ENCODE measurements around the gene PIP5K1B.

The PIP5K1B gene

DNA sequence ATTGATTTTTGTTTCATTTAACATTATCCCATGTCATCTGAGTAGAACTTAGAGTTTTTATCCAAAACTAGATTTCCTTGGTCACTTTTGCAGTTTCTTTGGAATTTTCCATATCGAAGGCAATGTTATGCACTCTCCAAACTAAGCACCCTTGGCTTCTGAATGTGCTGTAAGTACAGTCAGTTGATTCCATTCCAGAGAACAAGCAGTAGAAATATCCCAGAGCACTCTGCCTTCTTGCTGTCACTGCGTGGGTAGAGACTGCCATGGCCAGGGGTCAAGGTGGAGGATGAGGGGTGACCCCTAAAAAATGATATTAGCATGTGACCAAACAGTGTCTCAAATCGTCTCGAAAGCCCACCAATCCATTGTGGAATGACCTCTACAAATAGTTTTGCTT lies 36.2 kb downstream of the PIP5K1B start:
- DNase-seq: no peak

DNA sequence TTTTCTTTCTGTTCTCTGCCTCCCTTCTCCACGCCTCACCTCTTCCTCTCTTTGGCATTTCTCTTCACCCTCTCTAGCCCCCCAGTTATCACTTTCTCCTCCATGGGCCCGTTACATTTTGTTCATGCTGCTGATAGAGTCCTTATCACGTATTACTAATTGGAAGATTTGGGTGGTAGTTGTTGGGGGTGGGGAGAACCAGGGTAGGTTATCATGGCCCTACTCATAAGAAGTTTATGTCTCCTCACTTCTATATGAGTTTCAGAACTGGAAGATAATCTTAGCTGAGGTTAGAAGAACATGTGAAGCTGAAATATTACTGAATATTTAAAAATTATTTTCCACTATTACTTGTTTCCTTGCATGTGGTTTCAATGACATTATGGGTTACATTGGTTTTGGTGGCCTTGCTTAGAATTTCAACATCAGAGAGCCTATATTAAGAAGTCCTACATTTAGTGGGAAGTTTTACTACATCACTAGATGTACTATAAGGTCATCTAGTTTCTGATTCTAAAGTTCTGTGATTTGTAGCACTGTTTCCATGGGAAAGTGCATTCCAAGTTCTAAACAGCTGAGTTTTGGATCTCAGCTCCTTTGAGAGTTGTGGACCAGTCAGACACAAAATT lies 36.8 kb downstream of the PIP5K1B start:
- DNase-seq: no peak

DNA sequence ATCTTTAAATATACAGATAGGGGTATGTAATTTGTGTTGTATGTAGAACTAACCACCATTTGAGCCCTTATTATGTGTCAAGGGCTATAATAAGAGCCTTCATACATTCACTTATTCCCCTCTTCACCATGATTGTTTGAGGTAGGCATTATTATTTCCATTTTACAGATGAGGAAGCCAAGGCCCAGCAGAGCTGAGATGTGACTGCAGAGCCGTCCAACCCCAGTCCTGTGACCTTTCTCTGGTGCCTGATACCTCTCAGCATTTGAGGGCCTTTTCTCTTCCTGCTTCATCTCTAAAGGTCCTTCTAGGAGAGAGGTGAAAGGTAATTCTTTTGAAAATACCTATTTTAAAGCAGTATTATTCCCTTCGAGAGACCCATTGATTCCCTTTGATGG lies 37.3 kb downstream of the PIP5K1B start:
- DNase-seq: no peak

DNA sequence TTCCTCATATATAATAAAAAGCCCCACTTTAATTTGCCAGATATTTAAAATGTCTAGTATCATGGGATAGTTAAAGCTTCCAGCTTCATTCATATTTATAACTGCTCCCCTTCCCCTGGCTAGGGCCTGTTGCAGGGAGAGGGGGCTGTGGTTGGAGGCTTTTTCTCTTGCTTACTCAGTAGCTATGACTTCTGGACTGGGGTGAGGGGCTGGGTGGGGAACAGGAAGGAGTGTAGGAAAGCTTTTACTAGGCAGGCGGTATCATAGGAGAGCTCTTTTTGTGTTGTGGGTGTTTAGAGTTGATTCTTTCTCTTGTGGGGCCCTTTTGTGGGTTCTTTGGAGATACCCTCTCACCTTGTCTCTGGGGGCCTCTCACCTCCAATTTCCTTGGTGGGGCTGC lies 39.4 kb downstream of the PIP5K1B start:
- no peak for DNase-seq

DNA sequence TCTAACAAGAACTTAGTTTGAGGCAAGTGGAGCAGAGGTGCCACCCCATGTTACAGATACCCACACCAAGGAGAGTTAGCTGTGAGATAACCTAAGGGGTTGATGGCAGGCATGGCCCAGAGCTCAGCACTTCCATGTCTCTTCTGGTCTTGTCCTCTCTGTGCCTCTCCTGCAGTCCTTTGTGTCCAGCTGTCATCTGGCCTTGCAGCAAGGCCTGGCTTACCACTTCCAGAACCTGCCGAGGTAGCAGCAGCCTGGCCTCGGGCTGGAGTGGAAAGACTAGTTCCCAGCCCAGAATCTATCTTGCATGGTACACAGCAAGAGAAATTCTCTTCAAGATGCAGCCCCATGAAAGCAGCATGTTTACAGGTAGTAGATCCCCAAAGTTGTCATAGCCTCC lies 41.5 kb downstream of the PIP5K1B start:
- no peak for DNase-seq

DNA sequence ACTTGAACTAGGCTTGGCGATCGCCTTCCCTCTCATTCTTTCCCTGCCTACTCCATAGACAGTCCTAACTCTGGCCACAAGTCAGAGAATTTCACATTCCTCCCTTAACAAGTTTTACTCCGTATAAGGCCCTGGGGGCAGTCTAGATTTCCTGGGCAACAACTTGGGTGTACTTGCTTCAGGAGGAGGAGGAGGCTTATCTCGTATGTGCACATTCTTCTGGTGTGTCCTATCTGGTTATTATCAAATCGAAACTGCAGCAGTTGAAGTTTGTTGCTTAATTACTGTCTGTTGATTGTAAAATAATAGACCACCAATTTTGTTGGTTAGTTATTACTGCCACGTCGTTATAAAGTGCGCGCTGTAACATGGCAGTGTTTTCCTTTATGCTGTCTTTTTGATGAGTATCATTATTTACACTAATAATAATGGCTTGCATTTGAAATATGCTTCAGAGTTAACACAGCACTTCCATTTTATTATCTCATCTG lies 42.0 kb downstream of the PIP5K1B start:
- DNase-seq: no peak

DNA sequence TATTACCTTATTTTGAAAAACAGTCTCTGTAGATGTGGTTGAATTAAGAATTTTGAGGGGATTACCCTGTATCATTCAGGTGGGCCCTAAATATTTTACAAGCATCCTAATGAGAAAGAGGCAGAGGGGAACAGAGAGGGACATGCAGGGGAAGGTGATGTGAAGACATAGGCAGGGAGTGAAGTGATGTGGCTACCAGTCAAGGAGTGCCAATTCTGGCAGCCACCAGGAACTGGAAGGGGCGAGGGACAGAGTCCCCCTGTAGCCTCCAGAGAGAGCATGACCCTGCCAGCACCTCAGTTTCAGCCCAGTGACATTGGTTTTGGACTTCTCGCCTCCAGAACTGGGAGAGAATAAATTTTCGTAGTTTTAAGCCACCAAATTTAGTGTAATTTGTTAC lies 44.1 kb downstream of the PIP5K1B start:
- no peak for DNase-seq

DNA sequence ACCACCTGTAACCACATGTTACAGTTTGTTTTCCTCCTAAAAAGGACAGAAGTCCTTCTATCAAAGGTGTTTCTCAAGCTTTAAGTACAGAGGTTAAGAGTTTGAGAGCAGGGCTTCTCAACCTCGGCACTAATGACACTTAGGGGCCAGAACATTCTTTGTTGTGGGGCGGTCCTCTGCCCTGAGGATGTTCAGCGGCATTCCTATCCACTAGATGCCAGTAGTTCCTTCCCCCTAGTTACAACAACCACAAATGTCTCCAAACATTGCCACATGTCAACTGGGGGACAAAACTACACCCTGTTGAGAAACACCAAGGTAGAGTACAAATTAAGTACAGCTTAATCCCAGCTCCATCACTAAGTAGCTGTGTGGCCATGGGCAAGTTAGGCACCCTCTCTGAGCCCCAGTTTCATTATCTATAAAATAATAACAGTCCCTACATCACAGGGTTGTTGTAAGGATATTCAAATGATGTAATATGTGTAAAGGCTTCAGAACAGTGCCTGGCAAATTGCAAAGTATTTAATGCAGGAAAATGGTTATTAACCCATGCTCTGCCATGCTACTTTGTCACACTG lies 44.6 kb downstream of the PIP5K1B start:
- no peak for DNase-seq

DNA sequence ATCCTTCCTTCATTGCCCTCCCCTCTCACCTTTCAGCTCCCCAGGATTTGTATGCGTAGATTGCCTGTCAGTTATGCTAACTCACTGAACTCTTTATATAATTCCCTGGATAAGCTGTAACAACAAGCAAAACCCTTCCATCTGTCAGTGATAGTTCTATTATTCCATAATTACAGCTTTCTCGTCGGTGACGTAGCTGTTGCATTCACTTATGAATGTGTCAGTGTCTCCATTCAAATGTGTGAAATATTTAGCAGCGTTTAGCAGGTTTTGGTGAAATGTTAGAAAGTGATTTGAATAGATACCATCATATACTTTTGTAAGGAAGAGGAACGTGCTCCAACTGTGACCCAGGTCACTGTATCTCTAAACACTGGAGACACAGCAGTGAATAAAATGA lies 45.2 kb downstream of the PIP5K1B start:
- DNase-seq: no peak

DNA sequence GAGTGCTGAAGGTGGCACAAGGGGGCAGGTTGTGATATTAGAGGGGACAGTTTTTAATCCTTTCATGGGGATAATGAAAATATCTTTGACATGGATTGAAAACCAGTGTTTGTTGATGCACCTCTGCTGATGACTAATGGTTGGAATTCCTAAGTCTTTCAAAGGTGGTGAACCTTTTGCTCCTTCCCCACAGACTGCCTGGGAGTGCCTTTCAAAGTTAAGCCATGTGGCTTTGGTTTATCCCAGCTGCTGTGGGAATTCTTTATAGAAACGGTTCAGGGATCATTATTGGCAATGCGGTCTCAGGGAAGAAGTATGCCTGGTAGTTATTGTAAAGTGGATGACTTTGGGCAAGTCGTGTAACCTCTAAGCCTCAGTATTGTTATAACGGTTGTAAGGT lies 45.7 kb downstream of the PIP5K1B start:
- no peak for DNase-seq

DNA sequence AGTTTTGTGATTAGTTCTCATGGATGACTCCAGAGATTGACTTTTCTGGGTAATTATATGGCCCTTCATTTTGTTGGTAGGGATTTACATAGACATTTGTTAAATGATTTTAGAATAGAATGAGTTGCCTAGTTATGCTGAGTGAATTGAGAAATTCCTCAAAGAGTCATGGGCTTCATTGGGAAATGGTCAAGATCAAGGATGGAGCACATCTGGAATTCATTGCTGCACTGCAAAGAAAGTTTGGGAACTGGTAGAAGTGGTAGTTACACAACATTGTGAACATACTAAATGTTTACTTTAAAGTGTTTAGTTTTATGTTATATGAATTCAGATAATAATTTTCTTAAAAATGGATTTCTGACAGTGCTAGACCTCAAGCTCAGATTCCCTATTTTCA lies 46.5 kb downstream of the PIP5K1B start:
- DNase-seq: no peak

DNA sequence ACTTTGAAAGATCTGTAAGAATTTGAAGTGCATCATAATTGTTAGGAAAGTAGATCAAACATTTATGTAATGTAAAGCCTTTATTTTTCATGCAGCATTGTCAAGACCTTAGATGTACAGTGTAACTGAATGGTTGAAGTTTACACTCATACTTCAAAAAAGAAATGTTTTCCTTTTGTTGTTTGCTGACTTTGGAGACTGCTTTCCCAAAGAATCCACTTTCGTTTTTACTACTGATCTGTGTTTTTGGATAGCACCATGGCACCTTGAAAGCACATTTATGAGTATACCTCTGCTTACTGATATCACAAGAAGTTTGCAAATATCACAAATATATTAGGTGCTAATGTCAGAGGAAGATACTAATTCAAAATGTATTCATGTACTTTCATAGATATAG lies 50.0 kb downstream of the PIP5K1B start:
- no peak for DNase-seq

DNA sequence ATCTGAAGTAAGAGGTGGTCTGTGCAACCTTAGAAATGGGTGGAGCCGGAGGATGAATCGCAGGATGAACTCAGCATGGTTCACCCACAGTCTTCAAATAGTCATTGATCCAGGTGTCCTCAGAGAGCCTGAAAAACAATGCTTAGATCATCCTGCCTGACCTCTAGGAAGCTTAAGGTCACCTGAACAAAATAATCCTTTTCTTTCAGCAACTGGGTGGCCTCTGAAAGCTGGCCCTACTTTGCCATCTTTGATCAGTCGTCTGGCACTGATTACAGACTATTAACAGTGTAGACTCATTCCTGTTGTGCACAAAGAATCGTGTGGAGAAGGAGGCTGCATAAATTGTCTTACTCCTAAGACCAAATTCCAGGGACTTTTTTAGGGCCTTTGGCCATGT lies 50.7 kb downstream of the PIP5K1B start:
- no peak for DNase-seq

DNA sequence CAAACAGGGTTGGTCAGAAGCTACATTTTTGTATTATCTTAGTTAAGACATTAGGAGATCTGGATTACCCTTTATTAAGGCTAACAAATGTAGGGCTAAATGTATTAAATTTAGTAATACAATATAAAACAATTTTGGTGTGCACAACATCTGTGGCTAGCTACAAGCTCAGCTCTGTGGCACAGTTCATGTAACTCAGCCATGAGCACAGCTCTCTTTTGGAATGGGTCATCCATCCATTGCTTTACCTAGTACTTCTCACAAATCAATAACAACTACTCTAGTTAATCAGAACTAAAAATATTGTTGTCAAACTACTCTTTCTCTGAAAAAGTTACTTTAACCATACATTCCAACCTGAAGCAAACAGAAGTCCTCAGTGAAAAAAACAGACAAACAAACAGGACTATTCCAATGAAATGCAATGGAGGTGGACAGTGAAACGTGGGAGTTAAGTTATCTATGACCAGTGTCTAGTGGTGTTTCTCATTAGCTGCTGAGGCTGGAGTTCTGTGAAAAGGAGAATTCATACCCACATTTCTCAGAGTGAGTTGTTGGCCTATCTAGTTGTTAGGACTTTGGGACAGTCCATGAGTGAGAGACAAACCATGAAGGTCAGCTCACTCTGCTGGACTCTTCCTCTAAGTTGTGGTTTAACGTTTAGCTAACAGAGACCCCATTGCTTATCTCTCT lies 55.1 kb downstream of the PIP5K1B start:
- no peak for DNase-seq

DNA sequence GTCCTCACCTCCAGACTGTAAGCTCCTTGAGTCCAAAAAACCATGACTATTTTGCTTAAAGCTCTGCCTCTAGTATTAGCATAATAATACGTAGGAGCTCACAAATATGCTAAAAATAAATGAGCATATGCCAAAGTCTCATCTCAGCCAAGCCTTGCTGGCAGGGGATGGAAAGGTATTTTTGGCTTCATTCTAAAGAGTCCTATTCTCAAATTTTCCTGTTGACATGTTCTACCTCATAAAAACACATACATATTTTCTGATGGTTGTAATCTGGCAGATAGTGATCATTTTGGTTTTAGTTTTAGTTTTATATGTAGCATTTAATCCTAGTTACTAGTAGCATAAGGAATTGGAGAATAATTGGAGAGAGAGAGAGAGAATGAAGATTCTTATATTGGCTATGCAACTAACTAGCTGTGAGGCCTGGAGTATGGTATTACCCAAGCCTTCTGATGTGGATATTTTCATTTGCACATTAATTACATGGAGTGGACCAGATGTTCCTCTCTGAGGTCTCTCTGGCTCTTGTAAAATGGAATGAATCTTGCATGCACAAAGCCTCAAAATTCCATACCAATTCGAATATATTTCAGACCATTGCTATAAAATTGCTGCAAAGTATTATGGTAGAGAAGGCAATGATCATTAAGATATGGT lies 55.8 kb downstream of the PIP5K1B start:
- DNase-seq: no peak

DNA sequence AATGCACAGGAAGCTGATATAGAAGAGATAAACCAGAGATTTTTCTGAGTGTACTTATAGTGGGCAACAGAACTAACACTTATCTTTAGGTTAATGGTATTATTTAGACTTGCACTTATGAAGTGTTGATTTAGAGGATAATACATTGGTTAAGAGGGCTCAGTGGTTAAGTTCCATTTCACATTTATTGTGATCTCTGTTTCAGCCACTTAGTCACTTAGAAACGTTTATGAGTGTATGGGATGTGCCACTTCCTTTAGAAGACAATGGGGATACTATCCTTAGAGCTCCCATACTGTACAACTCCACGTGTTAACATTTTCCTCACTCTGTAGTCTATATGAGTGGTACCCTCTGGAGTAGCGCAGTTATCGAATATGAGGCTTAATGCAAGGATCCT lies 57.5 kb downstream of the PIP5K1B start:
- DNase-seq: no peak

DNA sequence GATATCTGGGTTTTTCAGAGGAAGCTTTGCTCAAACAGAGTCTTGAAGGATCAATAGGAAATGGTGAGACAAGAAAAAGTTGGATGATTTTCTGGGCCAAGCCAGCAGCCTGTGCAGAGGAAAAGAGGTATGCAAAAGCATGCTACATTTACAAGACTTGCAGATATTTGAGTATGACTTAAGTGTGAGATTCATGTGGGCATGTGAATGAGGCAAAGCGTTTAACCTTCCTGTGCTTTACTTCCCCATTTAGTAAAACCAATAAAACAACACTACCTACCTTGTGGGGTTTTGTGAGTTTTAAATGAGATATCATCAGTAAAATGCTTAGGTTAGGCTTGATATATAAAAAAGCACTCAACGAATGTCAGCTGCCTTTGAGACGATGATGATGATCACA lies 58.1 kb downstream of the PIP5K1B start:
- no peak for DNase-seq

DNA sequence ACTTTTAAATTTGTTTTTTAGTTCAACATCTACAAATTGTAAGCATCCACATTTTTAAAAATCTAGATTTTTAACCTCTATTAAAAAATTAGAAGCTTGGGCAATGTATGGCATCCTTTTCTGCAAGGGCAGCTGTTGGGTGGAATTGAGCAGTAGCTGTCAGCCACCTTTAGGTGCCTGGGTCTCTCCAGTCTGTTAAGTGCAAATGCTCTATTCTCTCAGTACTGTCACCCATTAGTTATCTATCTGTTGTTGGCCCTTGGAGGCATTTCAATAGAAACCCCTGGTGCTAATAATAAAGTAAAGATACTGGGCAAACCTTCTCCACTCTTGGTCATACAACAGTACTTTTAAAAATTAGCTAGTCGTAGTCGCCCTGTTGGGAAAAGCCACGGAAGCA lies 63.6 kb downstream of the PIP5K1B start:
- no peak for DNase-seq

DNA sequence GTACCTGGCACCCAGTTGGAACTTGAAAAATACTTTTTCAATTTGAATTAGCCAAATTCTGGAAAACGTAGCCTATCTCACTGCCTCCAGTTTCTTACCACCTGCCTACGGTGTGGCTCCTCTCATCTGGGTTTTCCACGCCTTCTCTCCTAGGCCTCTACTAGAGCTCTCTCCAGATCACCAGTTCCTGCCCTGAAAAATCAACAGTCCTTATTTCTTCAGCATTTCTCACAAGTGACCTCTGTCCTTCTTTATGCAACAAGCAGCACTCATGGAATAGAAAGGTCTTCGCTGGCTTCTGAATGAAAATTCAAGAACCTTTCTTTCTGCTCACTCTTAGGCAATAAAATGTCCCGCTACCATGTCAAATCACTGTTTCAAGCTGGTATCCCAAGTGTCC lies 64.8 kb downstream of the PIP5K1B start:
- DNase-seq: no peak

DNA sequence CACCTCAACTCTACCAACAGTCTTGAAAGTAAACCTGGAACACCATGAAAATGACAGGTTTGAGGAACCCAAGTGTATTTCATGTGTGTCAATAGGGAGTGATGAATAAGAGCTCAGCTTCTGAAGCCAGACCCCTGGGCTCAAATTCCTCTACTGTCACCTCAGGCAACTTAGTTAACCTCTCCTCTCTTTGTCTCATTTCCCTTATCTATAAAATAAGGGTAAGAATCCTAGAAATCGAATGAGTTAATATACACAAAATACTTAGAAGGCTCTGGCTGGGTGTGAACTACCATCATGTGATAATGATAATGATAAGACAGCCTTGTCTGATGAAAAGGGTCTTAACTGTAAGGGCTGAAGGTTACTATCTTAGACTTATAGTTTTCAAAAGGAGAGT lies 66.3 kb downstream of the PIP5K1B start:
- no peak for DNase-seq

DNA sequence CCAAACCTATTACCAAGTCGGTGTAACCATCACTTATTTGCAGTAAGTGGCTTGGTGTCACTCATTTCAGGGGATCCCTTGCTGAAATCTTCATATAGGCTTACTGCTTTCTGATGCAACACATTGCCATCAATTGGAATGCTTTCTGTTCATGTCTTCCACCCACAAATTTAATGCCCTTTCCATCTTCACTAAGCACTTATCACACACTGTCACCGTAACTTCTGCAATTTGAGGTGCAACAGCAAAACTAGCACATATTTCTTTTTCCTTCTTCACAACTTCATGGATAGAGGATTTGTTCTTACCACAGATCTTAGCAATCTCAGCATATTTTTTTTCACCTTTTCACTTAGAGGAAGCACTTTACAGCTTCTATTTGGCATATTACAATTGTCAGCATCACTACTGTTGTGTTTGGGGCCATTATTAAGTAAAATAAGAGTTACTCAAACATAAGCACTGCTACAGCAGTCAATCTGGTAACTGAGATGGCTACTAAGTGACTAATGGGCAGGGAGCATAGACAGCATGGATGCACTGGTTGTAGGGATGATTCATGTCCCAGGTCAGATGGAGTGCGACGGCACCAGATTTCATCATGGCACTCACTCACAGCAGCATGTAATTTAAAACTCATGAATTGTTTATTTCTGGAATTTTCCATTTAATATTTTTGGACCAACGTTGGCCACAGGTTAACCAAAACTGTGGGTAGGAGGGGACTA lies 70.1 kb downstream of the PIP5K1B start:
- DNase-seq: no peak

DNA sequence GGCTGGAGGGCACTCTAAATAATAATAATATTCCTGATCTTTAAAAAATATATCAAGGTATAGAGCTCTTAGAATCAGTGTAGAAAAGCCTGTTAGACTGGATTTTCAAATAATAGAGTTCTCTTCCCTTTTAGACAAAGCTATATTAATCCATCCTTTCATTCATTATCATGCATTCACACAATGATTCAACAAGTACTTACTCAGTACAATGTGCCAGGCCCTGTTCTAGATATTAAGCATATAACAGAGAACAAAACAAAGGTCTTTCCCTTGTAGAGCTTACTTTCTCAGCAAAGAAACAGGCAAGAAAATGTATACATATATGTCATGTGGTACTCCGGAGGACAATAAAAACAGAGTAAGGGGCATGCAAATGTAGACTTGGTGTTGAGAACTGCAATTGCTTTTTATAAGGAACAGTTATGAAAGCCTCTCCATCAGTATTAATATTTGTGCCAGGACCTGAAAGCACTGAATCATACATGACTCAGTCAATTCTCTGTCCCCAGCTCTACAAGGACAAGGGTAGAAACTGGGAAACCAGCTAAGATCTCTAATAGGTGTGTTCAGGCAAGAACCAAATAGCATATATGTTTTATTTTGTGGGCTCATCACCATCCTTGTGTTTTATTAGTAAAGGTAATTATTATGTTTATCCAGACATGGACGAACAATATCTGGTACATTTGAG lies 72.2 kb downstream of the PIP5K1B start:
- no peak for DNase-seq

DNA sequence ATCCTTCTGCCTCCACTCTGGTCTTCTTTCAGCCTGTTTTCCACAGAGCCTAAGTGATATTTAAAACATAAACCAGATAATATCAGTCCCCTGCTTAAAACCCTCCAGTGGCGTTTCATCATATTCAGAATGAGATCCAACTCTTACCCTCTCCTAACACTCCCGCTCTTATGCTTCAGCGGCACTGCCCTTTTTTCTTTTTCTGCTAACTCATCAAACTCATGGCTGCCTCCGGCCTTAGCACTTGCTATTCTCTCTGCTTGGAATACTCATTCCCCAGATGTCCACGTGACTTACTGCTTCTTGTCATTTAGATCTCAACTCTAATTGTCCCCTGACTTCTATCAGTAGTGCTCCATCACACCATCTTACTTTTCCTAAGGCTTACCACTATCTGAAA lies 73.6 kb downstream of the PIP5K1B start:
- DNase-seq: no peak

Data from NCI-H345 (cell line).